Esophagus muscularis mucosa (tissue), 4 donors: Measurements from ENCODE around the gene PCBP3. TPM values are rescaled to one million over a fixed set of nuclear protein-coding genes. Genes with fewer than 3 reads are reported as not detected.
A peak's percentile ranks its signal among the peaks of the same experiment; 100 is the strongest.

ENCODE experiments used
- DNase-seq: peaks from one replicate; pipeline ENCODE4 v3.0.0-alpha.2; 2017; ENCODE audit errors: extremely low spot score
- H3K27ac ChIP-seq, 4 donors: fragments of 200-600 bp; sonication (generic); replicated peaks in 1 of 4; 1 replicate in 3 of 4; 2 replicates in 1 of 4; pipeline ENCODE4 v1.5.1; 2016 to 2019; ENCODE audit warnings: mild to moderate bottlenecking in 1 of 4
- H3K27me3 ChIP-seq, 4 donors: fragments of 200-600 bp; sonication (generic); one replicate each; pipeline versions ENCODE4 v1.5.1 to v1.6.0; 2016 to 2019
- H3K36me3 ChIP-seq, 4 donors: fragments of 200-600 bp; sonication (generic); one replicate each; pipeline ENCODE4 v1.5.1; 2016 to 2019
- H3K4me1 ChIP-seq, 4 donors: fragments of 200-600 bp; sonication (generic); one replicate each; pipeline ENCODE4 v1.5.1; 2016 to 2019
- H3K4me3 ChIP-seq, 4 donors: fragments of 200-600 bp; sonication (generic); 1 replicate in 2 of 4; 2 replicates in 2 of 4; pipeline ENCODE4 v1.5.1; 2016 to 2019; ENCODE audit warnings: mild to moderate bottlenecking in 4 of 4, moderate library complexity in 1 of 4
- H3K9me3 ChIP-seq, 4 donors: fragments of 200-600 bp; sonication (generic); 1 replicate in 3 of 4; 2 replicates in 1 of 4; pipeline ENCODE4 v1.5.1; 2016 to 2019
- CTCF ChIP-seq, 3 experiments: fragments of 200-600 bp in 2 of 3; fragments of 450-650 bp in 1 of 3; sonication (generic) in 2 of 3; IDR thresholded peaks; one replicate each; pipeline ENCODE4 v1.5.1; 2017 to 2019; ENCODE audit warnings: antibody characterized with exemption in 3 of 3, mild to moderate bottlenecking in 2 of 3, moderate library complexity in 1 of 3
- EP300 ChIP-seq: sonication (generic); formaldehyde crosslinking; IDR thresholded peaks from one replicate; pipeline ENCODE4 v1.6.1; 2017; ENCODE audit warnings: antibody characterized with exemption
- POLR2A ChIP-seq: fragments of 450-650 bp; IDR thresholded peaks from one replicate; pipeline ENCODE4 v1.6.1; 2017; ENCODE audit warnings: antibody characterized with exemption, moderate library complexity, mild to moderate bottlenecking, low read depth
- POLR2AphosphoS5 ChIP-seq, 2 donors: sonication (generic); formaldehyde crosslinking; IDR thresholded peaks; one replicate each; pipeline ENCODE4 v1.6.1; 2017; ENCODE audit warnings: antibody characterized with exemption in 2 of 2
- WGBS: methylation state at CpG from one replicate; pipeline ENCODE4 v1.1.5; 2018; 5-methylcytosine and 5-hydroxymethylcytosine counted together
- intact Hi-C: fragments of 100-400 bp; cut with DNase I; formaldehyde crosslinking; loops from one replicate; pipeline ENCODE4 v1.15.1; 2023
- total RNA-seq, 4 donors: library from RNA; depleted of rRNA; stranded (reverse); fragments of >200 nt; gene quantifications; one replicate each; pipeline versions ENCODE4 v1.1.0 to v1.2.1, GENCODE V29; 2016

Gene PCBP3
- total RNA-seq, 4 donors from 2014 or later, result 7.5 to 9.2 (median 8.1) TPM

GRCh38 chr21:45819478-45820170, 176.1 kb downstream of the PCBP3 start:
- H3K27me3 ChIP-seq, result peaks cover 0 to 19% (median 0%) of the 10 kb centered on the region in 4 donors
- H3K27ac ChIP-seq, result no peak overlapping the region
- H3K9me3 ChIP-seq, result no peaks in the 10 kb centered on the region
- intact Hi-C loops, result loop anchor here (2.0 to 5.0 kb wide), 3 partner anchors 222 to 347 kb away; no protein-coding TSS in a partner anchor
- no peak for TF ChIP-seq EP300
- no peak for TF ChIP-seq POLR2AphosphoS5 (IDR thresholded peaks at IDR 0.05)
- TF ChIP-seq POLR2A, result no peak
- TF ChIP-seq CTCF (IDR thresholded peaks at IDR 0.05), result no peak
- H3K4me3 ChIP-seq, result no peak overlapping the region
- WGBS, result 90% methylated on average over 10 of the region's 18 CpGs
- peaks cover 0 to 8% (median 3%) of the 10 kb centered on the region in 4 donors for H3K4me1 ChIP-seq
- H3K36me3 ChIP-seq, result no peaks in the 10 kb centered on the region
- DNase-seq, result peak; percentile 68

DNA sequence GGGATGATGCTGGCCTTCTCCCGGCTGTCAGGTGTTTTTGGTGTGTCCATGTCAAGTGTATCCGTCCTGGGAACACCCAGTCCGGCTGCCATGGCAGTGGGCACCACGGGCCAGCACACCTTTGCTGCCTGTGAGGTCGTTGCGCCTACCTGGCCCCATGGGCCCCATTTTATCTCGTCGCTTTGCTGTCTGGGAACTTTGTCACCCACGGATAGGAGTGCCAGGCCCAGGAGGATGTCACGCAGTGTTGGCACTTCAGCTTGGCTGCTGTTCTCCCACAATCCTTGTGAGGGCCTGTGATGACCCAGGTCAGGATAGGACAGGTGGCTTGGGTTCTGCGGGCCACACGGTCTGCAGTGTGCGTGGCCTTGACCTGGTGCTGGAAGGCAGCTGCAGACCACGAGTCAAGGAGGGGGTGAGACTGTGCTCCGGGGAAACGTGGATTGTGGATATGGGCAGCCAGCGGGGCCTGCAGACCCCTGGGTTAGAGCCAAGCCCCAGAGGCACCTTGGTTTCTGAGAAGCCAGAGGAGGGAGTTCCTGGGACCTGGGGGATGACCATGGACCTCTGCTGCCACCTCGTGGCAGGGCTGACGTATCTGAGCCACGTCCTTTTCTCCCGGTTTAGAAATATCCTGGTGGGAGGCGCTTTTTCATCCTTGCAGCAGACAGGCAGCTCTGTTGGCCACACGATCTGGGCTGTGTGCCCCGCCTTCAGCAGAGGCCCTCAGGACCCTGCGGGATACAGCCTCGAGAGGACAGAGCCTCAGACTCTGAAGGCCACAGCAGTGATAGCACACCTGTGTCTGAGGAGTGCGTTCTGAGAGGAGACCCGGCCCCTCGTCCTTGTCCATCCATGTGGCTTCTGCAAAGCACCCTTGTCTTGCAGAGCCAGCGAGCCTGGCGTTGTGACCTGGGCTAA, 176.9 kb downstream of the PCBP3 start:
- peak; percentile 50 for DNase-seq
- Histone ChIP-seq H3K4me1 (peaks cover 0 to 8% (median 3%) of the 10 kb centered on the region in 4 donors), H3K4me3 (no peak overlapping the region), H3K36me3 (no peaks in the 10 kb centered on the region), H3K27ac (no peak overlapping the region), H3K27me3 (peaks cover 0 to 27% (median 0%) of the 10 kb centered on the region in 4 donors), H3K9me3 (no peaks in the 10 kb centered on the region)
- no peak for TF ChIP-seq POLR2A
- peak; percentile 76 to 84 (median 77) for TF ChIP-seq CTCF (IDR thresholded peaks at IDR 0.05)
- no peak for TF ChIP-seq EP300
- intact Hi-C loops, result loop anchor here (2.0 to 5.0 kb wide), 2 partner anchors 266 to 348 kb away; no protein-coding TSS in a partner anchor
- WGBS, result 52% methylated on average over 18 of the region's 31 CpGs

DNA sequence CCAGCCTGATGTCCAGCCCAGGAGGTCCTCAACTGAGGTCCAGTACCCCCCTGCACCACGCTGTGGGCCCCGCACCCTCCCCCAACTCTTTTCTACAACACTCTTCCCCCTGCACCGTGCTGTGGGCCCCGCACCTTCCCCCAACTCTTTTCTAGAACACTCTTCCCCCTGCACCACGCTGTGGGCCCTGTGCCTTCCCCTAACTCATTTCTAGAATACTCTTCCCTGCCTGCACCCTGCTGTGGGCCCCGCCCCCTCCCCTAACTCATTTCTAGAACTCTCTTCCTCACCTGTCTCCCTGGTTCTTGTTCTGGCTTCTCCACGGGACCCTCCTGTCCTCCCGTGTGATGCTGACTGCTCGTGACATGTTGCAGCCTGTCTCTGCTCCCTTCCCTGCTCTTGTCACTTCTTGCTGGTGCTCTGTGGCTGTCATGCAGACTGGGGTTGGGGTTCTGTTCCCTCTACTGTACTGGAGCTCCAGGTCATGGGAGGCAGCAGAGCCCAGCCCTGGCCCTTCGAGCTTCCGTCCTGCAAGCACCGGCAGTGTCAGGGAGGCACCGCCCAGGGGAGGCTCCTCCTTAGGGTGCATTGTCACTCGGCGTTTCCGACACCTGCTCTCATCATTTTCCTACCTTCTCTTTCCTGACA, 177.9 kb downstream of the PCBP3 start:
- Histone ChIP-seq H3K36me3 (no peaks in the 10 kb centered on the region), H3K27me3 (peaks cover 0 to 29% (median 0%) of the 10 kb centered on the region in 4 donors), H3K27ac (no peak overlapping the region), H3K9me3 (no peaks in the 10 kb centered on the region), H3K4me1 (peaks cover 0 to 8% (median 3%) of the 10 kb centered on the region in 4 donors), H3K4me3 (no peak overlapping the region)
- no peak for TF ChIP-seq EP300
- TF ChIP-seq CTCF (IDR thresholded peaks at IDR 0.05), result no peak
- TF ChIP-seq POLR2A, result no peak
- no peak for TF ChIP-seq POLR2AphosphoS5 (IDR thresholded peaks at IDR 0.05)
- no peak for DNase-seq
- 75% methylated on average over 16 of the region's 16 CpGs for WGBS
- intact Hi-C loops, result loop anchor here (2.0 to 5.0 kb wide), 2 partner anchors 267 to 349 kb away; no protein-coding TSS in a partner anchor

- no peaks in the 10 kb centered on the region for H3K9me3 ChIP-seq
- H3K27me3 ChIP-seq, result peaks cover 0 to 29% (median 0%) of the 10 kb centered on the region in 4 donors
- 70% methylated on average over 9 of the region's 9 CpGs for WGBS
- TF ChIP-seq POLR2AphosphoS5 (IDR thresholded peaks at IDR 0.05) (no peak), CTCF (IDR thresholded peaks at IDR 0.05) (no peak), POLR2A (no peak), EP300 (no peak)
- peaks cover 0 to 8% (median 3%) of the 10 kb centered on the region in 4 donors for H3K4me1 ChIP-seq
- no peak overlapping the region for H3K4me3 ChIP-seq
- intact Hi-C loops, result loop anchor here (2.0 to 5.0 kb wide), 2 partner anchors 267 to 350 kb away; no protein-coding TSS in a partner anchor
- no peak for DNase-seq
- H3K36me3 ChIP-seq, result no peaks in the 10 kb centered on the region
- H3K27ac ChIP-seq, result no peak overlapping the region
These were observed 178.5 kb downstream of the PCBP3 start for GRCh38 chr21:45821998-45822397.
